Esophagus muscularis mucosa (tissue), 4 donors: Measurements from ENCODE around the gene LVRN. TPM values are rescaled to one million over a fixed set of nuclear protein-coding genes. Genes with fewer than 3 reads are reported as not detected.

Source experiments
- DNase-seq: peaks from one replicate; pipeline ENCODE4 v3.0.0-alpha.2; 2017; ENCODE audit errors: extremely low spot score
- H3K27ac ChIP-seq, 4 donors: fragments of 200-600 bp; sonication (generic); replicated peaks in 1 of 4; 1 replicate in 3 of 4; 2 replicates in 1 of 4; pipeline ENCODE4 v1.5.1; 2016 to 2019; ENCODE audit warnings: mild to moderate bottlenecking in 1 of 4
- H3K27me3 ChIP-seq, 4 donors: fragments of 200-600 bp; sonication (generic); one replicate each; pipeline versions ENCODE4 v1.5.1 to v1.6.0; 2016 to 2019
- H3K36me3 ChIP-seq, 4 donors: fragments of 200-600 bp; sonication (generic); one replicate each; pipeline ENCODE4 v1.5.1; 2016 to 2019
- H3K4me1 ChIP-seq, 4 donors: fragments of 200-600 bp; sonication (generic); one replicate each; pipeline ENCODE4 v1.5.1; 2016 to 2019
- H3K4me3 ChIP-seq, 4 donors: fragments of 200-600 bp; sonication (generic); 1 replicate in 2 of 4; 2 replicates in 2 of 4; pipeline ENCODE4 v1.5.1; 2016 to 2019; ENCODE audit warnings: mild to moderate bottlenecking in 4 of 4, moderate library complexity in 1 of 4
- H3K9me3 ChIP-seq, 4 donors: fragments of 200-600 bp; sonication (generic); 1 replicate in 3 of 4; 2 replicates in 1 of 4; pipeline ENCODE4 v1.5.1; 2016 to 2019
- CTCF ChIP-seq, 3 experiments: fragments of 200-600 bp in 2 of 3; fragments of 450-650 bp in 1 of 3; sonication (generic) in 2 of 3; IDR thresholded peaks; one replicate each; pipeline ENCODE4 v1.5.1; 2017 to 2019; ENCODE audit warnings: antibody characterized with exemption in 3 of 3, mild to moderate bottlenecking in 2 of 3, moderate library complexity in 1 of 3
- EP300 ChIP-seq: sonication (generic); formaldehyde crosslinking; IDR thresholded peaks from one replicate; pipeline ENCODE4 v1.6.1; 2017; ENCODE audit warnings: antibody characterized with exemption
- POLR2A ChIP-seq: fragments of 450-650 bp; IDR thresholded peaks from one replicate; pipeline ENCODE4 v1.6.1; 2017; ENCODE audit warnings: antibody characterized with exemption, moderate library complexity, mild to moderate bottlenecking, low read depth
- POLR2AphosphoS5 ChIP-seq, 2 donors: sonication (generic); formaldehyde crosslinking; IDR thresholded peaks; one replicate each; pipeline ENCODE4 v1.6.1; 2017; ENCODE audit warnings: antibody characterized with exemption in 2 of 2
- WGBS: methylation state at CpG from one replicate; pipeline ENCODE4 v1.1.5; 2018; 5-methylcytosine and 5-hydroxymethylcytosine counted together
- intact Hi-C: fragments of 100-400 bp; cut with DNase I; formaldehyde crosslinking; loops from one replicate; pipeline ENCODE4 v1.15.1; 2023
- total RNA-seq, 4 donors: library from RNA; depleted of rRNA; stranded (reverse); fragments of >200 nt; gene quantifications; one replicate each; pipeline versions ENCODE4 v1.1.0 to v1.2.1, GENCODE V29; 2016

The LVRN gene
- total RNA-seq, 4 donors from 2014 or later, result 1.3 to 11.2 (median 3.4) TPM

- Histone ChIP-seq H3K4me1 (no peaks in the 10 kb centered on the region), H3K9me3 (no peaks in the 10 kb centered on the region), H3K4me3 (no peak overlapping the region), H3K36me3 (no peaks in the 10 kb centered on the region), H3K27me3 (no peaks in the 10 kb centered on the region), H3K27ac (peak overlapping the region; percentile 18 to 28 (median 24))
- DNase-seq, result no peak
- TF ChIP-seq POLR2AphosphoS5 (IDR thresholded peaks at IDR 0.05) (no peak), POLR2A (no peak), CTCF (IDR thresholded peaks at IDR 0.05) (no peak), EP300 (no peak)
- intact Hi-C loops, result no loop called here
Measured at GRCh38 chr5:116013936-116014335, 51.7 kb downstream of the LVRN start.

GRCh38 chr5:116023619-116024018, 61.3 kb downstream of the LVRN start:
- TF ChIP-seq CTCF (IDR thresholded peaks at IDR 0.05) (no peak), EP300 (no peak), POLR2A (no peak), POLR2AphosphoS5 (IDR thresholded peaks at IDR 0.05) (no peak)
- Histone ChIP-seq H3K4me3 (no peak overlapping the region), H3K27ac (no peak overlapping the region), H3K36me3 (no peaks in the 10 kb centered on the region), H3K27me3 (no peaks in the 10 kb centered on the region), H3K4me1 (no peaks in the 10 kb centered on the region), H3K9me3 (no peaks in the 10 kb centered on the region)
- intact Hi-C loops, result no loop called here
- DNase-seq, result no peak

- Histone ChIP-seq H3K9me3 (no peaks in the 10 kb centered on the region), H3K27ac (no peak overlapping the region), H3K36me3 (no peaks in the 10 kb centered on the region), H3K4me1 (no peaks in the 10 kb centered on the region), H3K27me3 (no peaks in the 10 kb centered on the region), H3K4me3 (no peak overlapping the region)
- whole genome bisulfite sequencing, result 68% methylated on average over 1 of the region's 1 CpG
- DNase-seq, result no peak
- intact Hi-C loops, result no loop called here
- TF ChIP-seq POLR2AphosphoS5 (IDR thresholded peaks at IDR 0.05), result no peak
- no peak for TF ChIP-seq POLR2A
Measured at GRCh38 chr5:116025866-116026265, 63.6 kb downstream of the LVRN start.

- Histone ChIP-seq H3K4me3 (no peak within 1 kb of the TSS), H3K4me1 (no peaks in the 10 kb centered on the region), H3K27ac (no peak within 1 kb of the TSS), H3K9me3 (no peaks in the 10 kb centered on the region), H3K36me3 (no peaks in the 10 kb centered on the region), H3K27me3 (no peaks in the 10 kb centered on the region)
- intact Hi-C loops, result no loop called here
- TF ChIP-seq POLR2A, result no peak
- TF ChIP-seq EP300, result no peak
- no peak for TF ChIP-seq CTCF (IDR thresholded peaks at IDR 0.05)
- no peak for TF ChIP-seq POLR2AphosphoS5 (IDR thresholded peaks at IDR 0.05)
- DNase-seq, result no peak
- 55% methylated on average over 9 of the region's 9 CpGs for WGBS
Measured at GRCh38 chr5:116032094-116032517, 69.8 kb downstream of the LVRN start, which contains the start of gene ARL14EPL. Gene ARL14EPL, plus strand, starts transcription at chr5:116032472. Its CDS starts 18,994 bp downstream, at chr5:116051466.

GRCh38 chr5:116032991-116033390, 70.7 kb downstream of the LVRN start:
- Histone ChIP-seq H3K4me3 (no peak overlapping the region), H3K27me3 (no peaks in the 10 kb centered on the region), H3K9me3 (no peaks in the 10 kb centered on the region), H3K4me1 (no peaks in the 10 kb centered on the region), H3K27ac (no peak overlapping the region), H3K36me3 (no peaks in the 10 kb centered on the region)
- DNase-seq, result no peak
- intact Hi-C loops, result no loop called here
- no peak for TF ChIP-seq EP300
- no peak for TF ChIP-seq POLR2A
- TF ChIP-seq POLR2AphosphoS5 (IDR thresholded peaks at IDR 0.05), result no peak
- no peak for TF ChIP-seq CTCF (IDR thresholded peaks at IDR 0.05)
- 95% methylated on average over 3 of the region's 3 CpGs for WGBS
